Measurements from ENCODE around the gene STYXL1.

The STYXL1 gene

DNA sequence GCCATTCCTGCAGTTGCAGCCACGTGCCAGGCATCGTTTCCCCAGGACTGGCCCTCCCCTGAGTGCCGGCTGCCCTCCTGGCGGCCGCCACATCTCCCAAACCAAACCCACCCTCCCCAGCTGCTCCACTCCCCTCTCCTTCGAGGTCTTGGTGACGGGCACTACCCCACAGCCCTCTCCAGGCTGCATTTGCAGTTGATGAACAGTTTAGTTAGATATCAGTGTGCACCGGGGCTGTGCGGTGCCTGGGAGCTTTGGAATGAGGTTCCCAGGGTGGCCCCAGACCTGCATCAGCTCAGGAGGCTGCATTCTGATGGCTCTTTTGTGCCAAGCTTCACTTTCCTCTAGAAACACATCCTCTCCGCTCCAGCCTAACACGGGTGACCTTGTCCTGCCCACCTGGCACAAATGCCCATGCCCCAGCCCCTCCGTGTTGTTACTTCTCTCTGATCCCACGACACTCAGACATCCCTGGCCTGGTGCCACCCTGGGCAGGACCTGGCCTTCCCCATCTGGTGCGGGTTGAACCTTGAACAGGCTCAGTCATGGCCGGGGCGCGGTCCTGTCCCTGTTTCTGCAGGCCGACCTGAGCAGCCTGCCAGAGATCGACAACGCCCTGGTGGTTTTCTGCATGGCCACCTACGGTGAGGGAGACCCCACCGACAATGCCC, 67.9 kb downstream of the STYXL1 start:
- no peaks in the 10 kb centered on the region for H3K27me3 ChIP-seq (ENCODE audit: insufficient read depth, poor library complexity, severe bottlenecking)
- no peak overlapping the region for H3K27ac ChIP-seq (replicated peaks)

DNA sequence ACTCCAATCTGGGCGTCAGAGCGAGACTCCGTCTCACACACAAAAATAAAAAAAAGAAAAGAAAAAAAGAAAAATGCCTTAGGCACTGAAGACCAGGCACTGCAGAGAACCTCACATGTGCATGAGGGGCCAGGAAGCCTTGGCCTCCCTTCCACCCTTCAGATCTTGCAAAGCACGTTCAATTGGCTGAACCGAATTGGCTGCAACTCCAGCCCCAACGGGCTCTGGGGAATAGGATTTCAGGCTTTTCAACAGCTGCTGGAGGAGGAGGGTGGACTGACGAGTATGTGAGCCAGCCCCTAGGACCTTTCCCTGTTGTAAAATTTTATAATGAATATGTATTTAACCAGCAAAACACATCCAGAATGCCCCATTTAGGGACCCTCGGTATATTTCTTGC, 70.1 kb downstream of the STYXL1 start:
- H3K27me3 ChIP-seq (ENCODE audit: insufficient read depth, poor library complexity, severe bottlenecking): no peaks in the 10 kb centered on the region
- no peak overlapping the region for H3K27ac ChIP-seq (replicated peaks)
- DNase-seq (ENCODE audit: low read depth in 1 of 2, low spot score in 1 of 2): no peak
- H3K4me3 ChIP-seq (replicated peaks; ENCODE audit: insufficient read depth, low read length): no peak overlapping the region
- TF ChIP-seq SPI1 (IDR thresholded peaks at IDR 0.05; ENCODE audit: borderline replicate concordance, low read depth): no peak
- no peak for TF ChIP-seq GABPA (IDR thresholded peaks at IDR 0.05; ENCODE audit: low read depth)
- no peak for TF ChIP-seq POLR2AphosphoS5 (IDR thresholded peaks at IDR 0.05; ENCODE audit: low read depth)
- TF ChIP-seq, protein P1, sequence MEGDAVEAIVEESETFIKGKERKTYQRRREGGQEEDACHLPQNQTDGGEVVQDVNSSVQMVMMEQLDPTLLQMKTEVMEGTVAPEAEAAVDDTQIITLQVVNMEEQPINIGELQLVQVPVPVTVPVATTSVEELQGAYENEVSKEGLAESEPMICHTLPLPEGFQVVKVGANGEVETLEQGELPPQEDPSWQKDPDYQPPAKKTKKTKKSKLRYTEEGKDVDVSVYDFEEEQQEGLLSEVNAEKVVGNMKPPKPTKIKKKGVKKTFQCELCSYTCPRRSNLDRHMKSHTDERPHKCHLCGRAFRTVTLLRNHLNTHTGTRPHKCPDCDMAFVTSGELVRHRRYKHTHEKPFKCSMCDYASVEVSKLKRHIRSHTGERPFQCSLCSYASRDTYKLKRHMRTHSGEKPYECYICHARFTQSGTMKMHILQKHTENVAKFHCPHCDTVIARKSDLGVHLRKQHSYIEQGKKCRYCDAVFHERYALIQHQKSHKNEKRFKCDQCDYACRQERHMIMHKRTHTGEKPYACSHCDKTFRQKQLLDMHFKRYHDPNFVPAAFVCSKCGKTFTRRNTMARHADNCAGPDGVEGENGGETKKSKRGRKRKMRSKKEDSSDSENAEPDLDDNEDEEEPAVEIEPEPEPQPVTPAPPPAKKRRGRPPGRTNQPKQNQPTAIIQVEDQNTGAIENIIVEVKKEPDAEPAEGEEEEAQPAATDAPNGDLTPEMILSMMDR (IDR thresholded peaks at IDR 0.05; ENCODE audit: insufficient read depth, low read length): no peak
- TF ChIP-seq, protein P2, sequence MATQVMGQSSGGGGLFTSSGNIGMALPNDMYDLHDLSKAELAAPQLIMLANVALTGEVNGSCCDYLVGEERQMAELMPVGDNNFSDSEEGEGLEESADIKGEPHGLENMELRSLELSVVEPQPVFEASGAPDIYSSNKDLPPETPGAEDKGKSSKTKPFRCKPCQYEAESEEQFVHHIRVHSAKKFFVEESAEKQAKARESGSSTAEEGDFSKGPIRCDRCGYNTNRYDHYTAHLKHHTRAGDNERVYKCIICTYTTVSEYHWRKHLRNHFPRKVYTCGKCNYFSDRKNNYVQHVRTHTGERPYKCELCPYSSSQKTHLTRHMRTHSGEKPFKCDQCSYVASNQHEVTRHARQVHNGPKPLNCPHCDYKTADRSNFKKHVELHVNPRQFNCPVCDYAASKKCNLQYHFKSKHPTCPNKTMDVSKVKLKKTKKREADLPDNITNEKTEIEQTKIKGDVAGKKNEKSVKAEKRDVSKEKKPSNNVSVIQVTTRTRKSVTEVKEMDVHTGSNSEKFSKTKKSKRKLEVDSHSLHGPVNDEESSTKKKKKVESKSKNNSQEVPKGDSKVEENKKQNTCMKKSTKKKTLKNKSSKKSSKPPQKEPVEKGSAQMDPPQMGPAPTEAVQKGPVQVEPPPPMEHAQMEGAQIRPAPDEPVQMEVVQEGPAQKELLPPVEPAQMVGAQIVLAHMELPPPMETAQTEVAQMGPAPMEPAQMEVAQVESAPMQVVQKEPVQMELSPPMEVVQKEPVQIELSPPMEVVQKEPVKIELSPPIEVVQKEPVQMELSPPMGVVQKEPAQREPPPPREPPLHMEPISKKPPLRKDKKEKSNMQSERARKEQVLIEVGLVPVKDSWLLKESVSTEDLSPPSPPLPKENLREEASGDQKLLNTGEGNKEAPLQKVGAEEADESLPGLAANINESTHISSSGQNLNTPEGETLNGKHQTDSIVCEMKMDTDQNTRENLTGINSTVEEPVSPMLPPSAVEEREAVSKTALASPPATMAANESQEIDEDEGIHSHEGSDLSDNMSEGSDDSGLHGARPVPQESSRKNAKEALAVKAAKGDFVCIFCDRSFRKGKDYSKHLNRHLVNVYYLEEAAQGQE (IDR thresholded peaks at IDR 0.05; ENCODE audit: insufficient replicate concordance, low read depth): no peak

More for the DNA sequence above, 67.9 kb downstream of the STYXL1 start:
- no peak for TF ChIP-seq POLR2AphosphoS5 (IDR thresholded peaks at IDR 0.05; ENCODE audit: low read depth)
- TF ChIP-seq, protein P1 (IDR thresholded peaks at IDR 0.05; ENCODE audit: insufficient read depth, low read length): no peak
- no peak for TF ChIP-seq SPI1 (IDR thresholded peaks at IDR 0.05; ENCODE audit: borderline replicate concordance, low read depth)
- no peak for TF ChIP-seq GABPA (IDR thresholded peaks at IDR 0.05; ENCODE audit: low read depth)
- TF ChIP-seq, protein P2 (IDR thresholded peaks at IDR 0.05; ENCODE audit: insufficient replicate concordance, low read depth): no peak
- DNase-seq (ENCODE audit: low read depth in 1 of 2, low spot score in 1 of 2): no peak
- no peak overlapping the region for H3K4me3 ChIP-seq (replicated peaks; ENCODE audit: insufficient read depth, low read length)

DNA sequence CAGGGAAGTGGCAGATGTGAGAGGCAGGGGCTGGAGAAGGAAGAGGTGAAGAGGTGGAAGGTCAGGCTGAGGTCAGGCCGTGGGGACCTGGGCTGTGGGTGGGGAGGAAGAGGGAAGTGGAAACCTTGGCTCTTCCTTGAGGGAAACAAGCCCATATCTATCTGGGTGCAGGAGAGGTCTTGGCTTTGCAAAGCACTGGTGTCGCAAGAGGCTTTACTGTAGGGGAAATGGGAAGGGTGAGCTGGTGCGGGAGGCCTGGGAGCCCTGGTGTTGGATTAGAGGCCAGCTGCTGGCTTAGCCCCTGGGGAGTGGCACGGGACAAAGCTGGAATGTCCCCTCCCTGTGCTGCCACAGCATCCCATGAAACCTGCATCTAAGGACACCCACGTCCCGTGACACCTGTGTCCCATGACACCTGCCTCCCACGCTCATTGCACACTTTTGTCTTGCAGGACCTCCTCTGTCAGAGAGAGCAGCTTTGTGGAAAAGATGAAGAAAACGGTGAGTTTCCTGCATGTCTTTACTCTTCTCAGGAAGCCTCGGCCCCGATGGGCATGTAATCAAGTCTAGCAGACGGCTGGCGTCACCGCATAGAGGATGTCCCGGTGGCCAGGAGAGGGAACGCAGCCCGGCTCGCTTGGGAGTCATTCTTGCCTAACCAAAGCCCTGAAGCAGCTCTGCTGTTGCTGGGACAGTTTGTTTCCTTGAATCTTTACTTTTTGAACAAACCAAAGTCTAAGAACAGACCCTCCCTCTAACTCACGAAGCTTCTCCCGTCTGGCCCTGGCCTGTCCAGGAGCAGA, 75.6 kb downstream of the STYXL1 start:
- DNase-seq (ENCODE audit: low read depth in 1 of 2, low spot score in 1 of 2): peak; percentile 87 to 97
- TF ChIP-seq POLR2AphosphoS5 (IDR thresholded peaks at IDR 0.05; ENCODE audit: low read depth) (peak; percentile 82), SPI1 (IDR thresholded peaks at IDR 0.05; ENCODE audit: borderline replicate concordance, low read depth) (peak; percentile 86), GABPA (IDR thresholded peaks at IDR 0.05; ENCODE audit: low read depth) (no peak)
- TF ChIP-seq, protein P2 (IDR thresholded peaks at IDR 0.05; ENCODE audit: insufficient replicate concordance, low read depth): no peak
- TF ChIP-seq, protein P1 (IDR thresholded peaks at IDR 0.05; ENCODE audit: insufficient read depth, low read length): peak; percentile 17
- no peak overlapping the region for H3K27ac ChIP-seq (replicated peaks)

More for the DNA sequence above, 75.6 kb downstream of the STYXL1 start:
- Histone ChIP-seq H3K4me3 (replicated peaks; ENCODE audit: insufficient read depth, low read length) (no peak overlapping the region), H3K27me3 (ENCODE audit: insufficient read depth, poor library complexity, severe bottlenecking) (no peaks in the 10 kb centered on the region)
